Activated CD4-positive, alpha-beta T cell treated with anti-CD3 and anti-CD28 coated beads, Interleukin-10, Interleukin-2, amounts not matched to agents 100 ng/mL and 50 ng/mL, durations not matched to agents 16 hours and 8 hours (primary cell): ENCODE data around the gene PGA4.
"Not testable (repeated sequence)": the region's sequence is repeated elsewhere in the genome, so short reads cannot be mapped to it uniquely, and the experiment has no call there.

Experiments used
- DNase-seq: peaks from one replicate; pipeline ENCODE4 v3.0.0-alpha.2; 2020

PGA4 gene

GRCh38 chr11:61207636-61208310 is 14.4 kb upstream of the PGA4 start:
- DNase-seq: not testable (repeated sequence)

GRCh38 chr11:61210629-61211028 is 11.5 kb upstream of the PGA4 start:
- DNase-seq: not testable (repeated sequence)

- DNase-seq: not testable (repeated sequence)
Observed at GRCh38 chr11:61211327-61211952, 10.7 kb upstream of the PGA4 start.

- not testable (repeated sequence) for DNase-seq
Observed at GRCh38 chr11:61212202-61212601, 9.9 kb upstream of the PGA4 start.

GRCh38 chr11:61213711-61214324 is 8.3 kb upstream of the PGA4 start:
- DNase-seq: not testable (repeated sequence)

GRCh38 chr11:61218306-61218705 is 3.8 kb upstream of the PGA4 start:
- DNase-seq: not testable (repeated sequence)

- DNase-seq: not testable (repeated sequence)
Observed at GRCh38 chr11:61219016-61219415, 3.1 kb upstream of the PGA4 start.

GRCh38 chr11:61222692-61223091 is 545 bp downstream of the PGA4 start:
- not testable (repeated sequence) for DNase-seq

- not testable (repeated sequence) for DNase-seq
Observed at GRCh38 chr11:61226457-61227137, 4.5 kb downstream of the PGA4 start.

- not testable (repeated sequence) for DNase-seq
Observed at GRCh38 chr11:61229458-61229857, 7.3 kb downstream of the PGA4 start.

GRCh38 chr11:61231033-61231432 is 8.9 kb downstream of the PGA4 start:
- DNase-seq: not testable (repeated sequence)

GRCh38 chr11:61231585-61231984 is 9.4 kb downstream of the PGA4 start:
- DNase-seq: not testable (repeated sequence)

- not testable (repeated sequence) for DNase-seq
Observed at GRCh38 chr11:61232548-61233145, 10.5 kb downstream of the PGA4 start.

- not testable (repeated sequence) for DNase-seq
Observed at GRCh38 chr11:61237130-61237529, 15.0 kb downstream of the PGA4 start.

- not testable (repeated sequence) for DNase-seq
Observed at GRCh38 chr11:61240288-61240687, 18.1 kb downstream of the PGA4 start.

- not testable (repeated sequence) for DNase-seq
Observed at GRCh38 chr11:61240875-61241274, 18.7 kb downstream of the PGA4 start, which contains the start of gene PGA5. Gene PGA5, plus strand, starts transcription at chr11:61241175. Its CDS starts 52 bp downstream, at chr11:61241227.

GRCh38 chr11:61241526-61241925 is 19.4 kb downstream of the PGA4 start:
- DNase-seq: not testable (repeated sequence)

- not testable (repeated sequence) for DNase-seq
Observed at GRCh38 chr11:61245284-61245964, 23.3 kb downstream of the PGA4 start.

- not testable (repeated sequence) for DNase-seq
Observed at GRCh38 chr11:61248071-61248470, 25.9 kb downstream of the PGA4 start.

GRCh38 chr11:61249201-61249600 is 27.1 kb downstream of the PGA4 start:
- DNase-seq: not testable (repeated sequence)

GRCh38 chr11:61250796-61251765 is 28.9 kb downstream of the PGA4 start:
- not testable (repeated sequence) for DNase-seq
